HepG2 (cell line): ENCODE data around the gene SERPINB7. TPM values are rescaled to one million over a fixed set of nuclear protein-coding genes. Genes with fewer than 3 reads are reported as not detected.
A peak's percentile ranks its signal among the peaks of the same experiment; 100 is the strongest.

Source experiments
- ATAC-seq: fragments of 200-7000 bp; cut with Tn5 transposase; 3 replicates; pipeline ENCODE4 v1.9.1; 2020; ENCODE audit warnings: mild to moderate bottlenecking, moderate library complexity
- BruUV-seq: library from RNA; stranded (reverse); fragments of 400-500 nt; replicated peaks from 2 replicates; lab custom pipeline; 2021; lab: Mats Ljungman, UMichigan
- CTCF ChIA-PET: fragments of 300-600 bp; formaldehyde crosslinking; extraction: SDS; loops from one replicate; lab custom pipeline; 2021; ENCODE audit warnings: low total read pairs, inconsistent platforms, low intra/inter-chr PET ratio; lab: Yijun Ruan, JAX
- POLR2A ChIA-PET: fragments of 350-600 bp; sonication (Branson Sonifier 250); formaldehyde crosslinking; loops from one replicate; lab custom pipeline; 2020; ENCODE audit warnings: antibody characterized with exemption, inconsistent platforms; lab: Yijun Ruan, JAX
- DNase-seq: peaks from one replicate; pipeline ENCODE4 v3.0.0-alpha.2; 2015; ENCODE audit warnings: low spot score
- FAIRE-seq: peaks from 3 replicates; lab custom pipeline; 2011; peaks lifted over from hg19 to GRCh38; lab: Jason Lieb, UNC
- H2AFZ ChIP-seq: one replicate; pipeline ENCODE4 v1.6.1; 2011; ENCODE audit warnings: low read length, inconsistent platforms
- H3K27ac ChIP-seq: fragments of 300-600 bp; 3 replicates; pipeline ENCODE4 v1.8.0; 2011; ENCODE audit warnings: mixed run types, mild to moderate bottlenecking, mixed read lengths, low read length, inconsistent platforms; ENCODE audit not compliant: insufficient read depth; ENCODE audit errors: extremely low read length
- H3K27me3 ChIP-seq, 2 experiments: fragments of 200-600 bp in 1 of 2; 2 replicates in 1 of 2; 3 replicates in 1 of 2; pipeline versions ENCODE4 v1.6.0 to v1.8.0; 2011; ENCODE audit warnings: low read length in 2 of 2, mild to moderate bottlenecking in 2 of 2, moderate library complexity in 2 of 2, inconsistent platforms in 1 of 2; ENCODE audit not compliant: insufficient read depth in 2 of 2, control insufficient read depth in 1 of 2
- H3K36me3 ChIP-seq, 2 experiments: fragments of 200-600 bp in 1 of 2; replicated peaks in 1 of 2; 2 replicates in 1 of 2; 3 replicates in 1 of 2; pipeline versions ENCODE4 v1.5.1 to v1.8.0; 2011; ENCODE audit warnings: low read length in 2 of 2, inconsistent platforms in 1 of 2; ENCODE audit not compliant: insufficient read depth in 2 of 2, control insufficient read depth in 1 of 2
- H3K4me1 ChIP-seq: 2 replicates; pipeline ENCODE4 v1.5.1; 2012; ENCODE audit warnings: low read length, inconsistent platforms; ENCODE audit not compliant: insufficient read depth
- H3K4me2 ChIP-seq: 2 replicates; pipeline ENCODE4 v1.6.0; 2011; ENCODE audit warnings: low read depth, low read length, inconsistent platforms
- H3K4me3 ChIP-seq, 3 experiments: fragments of 200-600 bp in 1 of 3; sonication (generic), shearing (Covaris generic) in 1 of 3; replicated peaks in 1 of 3; 2 replicates each; pipeline ENCODE4 v1.5.1; 2011 to 2016; ENCODE audit warnings: low read length in 3 of 3, inconsistent platforms in 2 of 3, low read depth in 2 of 3, mild to moderate bottlenecking in 2 of 3, control low read depth in 1 of 3, mixed read lengths in 1 of 3; ENCODE audit not compliant: insufficient read depth in 1 of 3
- H3K79me2 ChIP-seq: one replicate; pipeline ENCODE4 v1.6.1; 2011; ENCODE audit warnings: low read length, inconsistent platforms; ENCODE audit not compliant: insufficient read depth
- H3K9ac ChIP-seq: 2 replicates; pipeline ENCODE4 v1.6.0; 2011; ENCODE audit warnings: mild to moderate bottlenecking, low read depth, low read length, inconsistent platforms; ENCODE audit not compliant: insufficient read depth
- H3K9me3 ChIP-seq: 2 replicates; pipeline ENCODE4 v1.5.1; 2012; ENCODE audit warnings: mild to moderate bottlenecking, low read length
- H4K20me1 ChIP-seq: 2 replicates; pipeline ENCODE4 v1.6.0; 2011; ENCODE audit warnings: inconsistent platforms, mild to moderate bottlenecking, low read length, moderate library complexity; ENCODE audit not compliant: insufficient read depth
- CREB1 ChIP-seq, 2 experiments: fragments of 450-650 bp in 1 of 2; IDR thresholded peaks; 2 replicates each; pipeline ENCODE4 v1.6.1; 2016 to 2017; ENCODE audit warnings: control low read depth in 1 of 2, mild to moderate bottlenecking in 1 of 2, missing compliant biosample characterization in 1 of 2, missing genetic modification characterization in 1 of 2
- MAZ ChIP-seq, 2 experiments: sonication (generic) in 1 of 2; formaldehyde crosslinking in 1 of 2; IDR thresholded peaks; 2 replicates each; pipeline versions ENCODE4 v1.5.0 to v1.6.1; 2012 to 2020; ENCODE audit warnings: low read depth in 2 of 2, mild to moderate bottlenecking in 2 of 2, borderline replicate concordance in 1 of 2, improper control_type of control experiment in 1 of 2, low read length in 1 of 2, missing genetic modification reagents in 1 of 2, moderate library complexity in 1 of 2
- MEF2D ChIP-seq: sonication (generic); formaldehyde crosslinking; IDR thresholded peaks from 2 replicates; pipeline ENCODE4 v1.5.1; 2020; ENCODE audit warnings: mild to moderate bottlenecking, missing genetic modification reagents
- NFE2L1 ChIP-seq: sonication (generic); formaldehyde crosslinking; IDR thresholded peaks from 2 replicates; pipeline ENCODE4 v1.4.0; 2020; ENCODE audit warnings: missing genetic modification reagents, mild to moderate bottlenecking, borderline replicate concordance
- NFKBIZ ChIP-seq: IDR thresholded peaks from 2 replicates; pipeline ENCODE4 v1.6.1; 2018; ENCODE audit warnings: missing genetic modification reagents, missing compliant biosample characterization
- RAD51 ChIP-seq: fragments of 450-650 bp; IDR thresholded peaks from 2 replicates; pipeline ENCODE4 v1.6.1; 2016; ENCODE audit warnings: borderline replicate concordance
- ZFYVE20 ChIP-seq: sonication (generic); formaldehyde crosslinking; IDR thresholded peaks from 2 replicates; pipeline ENCODE4 v1.8.0; 2023; ENCODE audit warnings: low read depth, mild to moderate bottlenecking, moderate library complexity, missing genetic modification reagents, borderline replicate concordance
- ZNF180 ChIP-seq: sonication (generic); formaldehyde crosslinking; IDR thresholded peaks from 2 replicates; pipeline ENCODE4 v1.4.0; 2020; ENCODE audit warnings: low read depth, missing genetic modification reagents, borderline replicate concordance
- ZNF556 ChIP-seq: sonication (generic); formaldehyde crosslinking; IDR thresholded peaks from 2 replicates; pipeline ENCODE4 v1.4.0; 2020; ENCODE audit warnings: mild to moderate bottlenecking, missing genetic modification reagents, borderline replicate concordance
- ZNF562 ChIP-seq: sonication (generic); formaldehyde crosslinking; IDR thresholded peaks from 2 replicates; pipeline ENCODE4 v1.8.0; 2022; ENCODE audit warnings: missing genetic modification reagents, borderline replicate concordance
- ZNF614 ChIP-seq: IDR thresholded peaks from 2 replicates; pipeline ENCODE4 v1.6.1; 2018; ENCODE audit warnings: missing biosample characterization, missing genetic modification reagents, inconsistent platforms, borderline replicate concordance
- ZNF839 ChIP-seq: sonication (generic); formaldehyde crosslinking; IDR thresholded peaks from 2 replicates; pipeline ENCODE4 v1.4.0; 2020; ENCODE audit warnings: missing genetic modification reagents, mild to moderate bottlenecking, borderline replicate concordance
- WGBS: methylation state at CpG from one replicate; pipeline ENCODE4 v1.1.6; 2017; ENCODE audit warnings: low lambda C conversion rate; 5-methylcytosine and 5-hydroxymethylcytosine counted together
- in situ Hi-C: cut with HindIII; loops from 2 replicates; pipeline ENCODE4 v1.10.0; 2017; ENCODE audit warnings: low pct_unique_long_range_greater_than_20kb; ENCODE audit not compliant: extremely low pct_ligation_motif_present
- intact Hi-C: fragments of 100-400 bp; cut with micrococcal nuclease; formaldehyde crosslinking; loops from one replicate; pipeline ENCODE4 v1.10.0; 2022; ENCODE audit not compliant: unreplicated experiment
- polyA plus RNA-seq, 8 experiments: library from polyadenylated mRNA; depleted of rRNA in 3 of 8; stranded (reverse) in 7 of 8; unstranded in 1 of 8; fragments of >200 nt; fragmentation: Illumina TruSeq in 4 of 8; extraction: Trizol in 4 of 8; gene quantifications; 2 replicates each; pipeline versions ENCODE4 v1.2.1 to v1.2.3, GENCODE V29; 2011 to 2016; ENCODE audit warnings: low read depth in 4 of 8, missing spikeins in 1 of 8, mixed read lengths in 1 of 8; ENCODE audit not compliant: insufficient read depth in 1 of 8
- total RNA-seq, 5 experiments: library from RNA; depleted of rRNA; stranded (reverse); fragments of >200 nt; fragmentation: Illumina TruSeq; extraction: Trizol; gene quantifications; 2 replicates each; pipeline ENCODE4 v1.2.3, GENCODE V29; 2016; ENCODE audit warnings: low read depth in 1 of 5
- TF ChIP-seq, protein P1 (sequence below): sonication (generic); formaldehyde crosslinking; IDR thresholded peaks from 2 replicates; pipeline ENCODE4 v1.4.0; 2020; ENCODE audit warnings: missing genetic modification reagents
- TF ChIP-seq, protein P2 (sequence below): sonication (generic); formaldehyde crosslinking; IDR thresholded peaks from 2 replicates; pipeline ENCODE4 v1.9.0; 2021; ENCODE audit warnings: missing genetic modification reagents, borderline replicate concordance

SERPINB7 gene
- total and polyA plus RNA-seq, 2 of the 13 experiments (the other 11 are each of a cell fraction or from before 2014, with no cell fraction given) = not detected

DNA sequence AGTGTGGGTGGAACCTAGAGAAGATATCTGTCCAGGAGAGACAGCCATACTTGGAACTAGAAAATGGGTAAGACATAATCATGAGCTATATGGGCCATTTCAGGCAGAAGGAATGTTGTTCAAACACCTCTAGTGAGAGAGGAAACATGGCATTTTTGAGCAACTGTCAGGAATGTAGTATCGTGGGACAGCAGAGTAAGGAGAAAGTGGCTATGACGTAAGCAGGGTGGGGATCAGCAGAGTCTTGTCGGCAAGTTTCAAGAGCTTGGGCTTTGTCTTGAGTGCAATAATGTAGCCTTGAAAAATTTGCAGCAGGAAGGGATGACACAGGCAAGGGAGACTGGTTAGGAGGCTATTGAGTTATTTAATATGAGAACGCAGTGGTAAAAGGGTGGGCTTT lies 20.4 kb downstream of the SERPINB7 start:
- Histone ChIP-seq H3K27me3 (no peaks in the 10 kb centered on the region), H3K4me2 (no peak overlapping the region), H2AFZ (no peak overlapping the region), H3K9me3 (no peaks in the 10 kb centered on the region)
- POLR2A ChIA-PET = no interaction called here
- in situ Hi-C loops = no loop called here
- 17% methylated on average over 4 of the region's 4 CpGs for WGBS
- TF ChIP-seq ZNF562 (CRISPR knock-in tag) = no peak
- peak; percentile 81 for TF ChIP-seq CREB1 (IDR thresholded peaks at IDR 0.05)
- no peak for TF ChIP-seq CREB1 (CRISPR knock-in tag; IDR thresholded peaks at IDR 0.05)
- TF ChIP-seq, all 625 proteins: peak for 1
- Histone ChIP-seq H3K36me3 (no peaks in the 10 kb centered on the region), H4K20me1 (no peaks in the 10 kb centered on the region), H3K4me1 (no peaks in the 10 kb centered on the region), H3K79me2 (no peaks in the 10 kb centered on the region), H3K9ac (no peak overlapping the region), H3K27ac (no peak overlapping the region), H3K4me3 (no peak overlapping the region)
- intact Hi-C loops = no loop called here
- FAIRE-seq (no peak), DNase-seq (no peak), ATAC-seq (no peak)
- no TSS peak for BruUV-seq
- CTCF ChIA-PET = no interaction called here

DNA sequence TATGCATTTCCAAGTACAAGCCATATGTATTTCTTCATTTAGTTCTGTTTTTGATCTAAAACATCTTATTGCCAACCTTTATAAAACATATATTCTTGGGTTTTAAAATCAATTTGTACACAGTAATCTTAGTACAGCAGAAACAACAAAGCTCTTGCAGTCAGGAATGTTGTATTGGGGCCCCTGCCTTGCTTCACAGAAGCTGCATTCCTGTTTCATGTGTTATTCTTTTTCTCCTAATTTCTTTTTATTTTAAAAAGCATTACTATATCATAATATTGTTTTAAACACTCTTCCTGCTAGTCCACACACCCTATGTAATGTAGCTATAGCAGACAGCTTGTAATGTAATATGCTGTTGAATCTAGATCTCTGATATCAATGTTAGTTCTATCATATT lies 24.0 kb downstream of the SERPINB7 start:
- no peak overlapping the region for H3K4me2 ChIP-seq
- H3K4me3 ChIP-seq = no peak overlapping the region
- no peaks in the 10 kb centered on the region for H3K36me3 ChIP-seq
- H3K79me2 ChIP-seq = no peaks in the 10 kb centered on the region
- H3K27ac ChIP-seq = no peak overlapping the region
- no peaks in the 10 kb centered on the region for H3K4me1 ChIP-seq
- no peak for ATAC-seq
- no peak for FAIRE-seq
- DNase-seq = no peak
- H3K9ac ChIP-seq = no peak overlapping the region
- in situ Hi-C loops (no loop called here), intact Hi-C loops (no loop called here)
- no peak overlapping the region for H2AFZ ChIP-seq
- H4K20me1 ChIP-seq = no peaks in the 10 kb centered on the region
- ChIA-PET CTCF (no interaction called here), POLR2A (no interaction called here)
- BruUV-seq = no TSS peak
- H3K9me3 ChIP-seq = no peaks in the 10 kb centered on the region
- no peaks in the 10 kb centered on the region for H3K27me3 ChIP-seq
- TF ChIP-seq ZNF180 (CRISPR knock-in tag) (no peak), MAZ (IDR thresholded peaks at IDR 0.05; ENCODE audit: borderline replicate concordance, low read depth, low read length) (no peak), MAZ (CRISPR knock-in tag; IDR thresholded peaks at IDR 0.05; ENCODE audit: low read depth) (no peak), ZNF614 (no peak), MEF2D (CRISPR knock-in tag) (no peak), NFE2L1 (CRISPR knock-in tag) (no peak), ZNF556 (no peak), NFKBIZ (CRISPR knock-in tag) (no peak), ZFYVE20 (no peak), RAD51 (no peak), ZNF839 (no peak)
- TF ChIP-seq, protein P1, sequence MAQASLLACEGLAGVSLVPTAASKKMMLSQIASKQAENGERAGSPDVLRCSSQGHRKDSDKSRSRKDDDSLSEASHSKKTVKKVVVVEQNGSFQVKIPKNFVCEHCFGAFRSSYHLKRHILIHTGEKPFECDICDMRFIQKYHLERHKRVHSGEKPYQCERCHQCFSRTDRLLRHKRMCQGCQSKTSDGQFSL (CRISPR knock-in tag) = no peak
- TF ChIP-seq, protein P2, sequence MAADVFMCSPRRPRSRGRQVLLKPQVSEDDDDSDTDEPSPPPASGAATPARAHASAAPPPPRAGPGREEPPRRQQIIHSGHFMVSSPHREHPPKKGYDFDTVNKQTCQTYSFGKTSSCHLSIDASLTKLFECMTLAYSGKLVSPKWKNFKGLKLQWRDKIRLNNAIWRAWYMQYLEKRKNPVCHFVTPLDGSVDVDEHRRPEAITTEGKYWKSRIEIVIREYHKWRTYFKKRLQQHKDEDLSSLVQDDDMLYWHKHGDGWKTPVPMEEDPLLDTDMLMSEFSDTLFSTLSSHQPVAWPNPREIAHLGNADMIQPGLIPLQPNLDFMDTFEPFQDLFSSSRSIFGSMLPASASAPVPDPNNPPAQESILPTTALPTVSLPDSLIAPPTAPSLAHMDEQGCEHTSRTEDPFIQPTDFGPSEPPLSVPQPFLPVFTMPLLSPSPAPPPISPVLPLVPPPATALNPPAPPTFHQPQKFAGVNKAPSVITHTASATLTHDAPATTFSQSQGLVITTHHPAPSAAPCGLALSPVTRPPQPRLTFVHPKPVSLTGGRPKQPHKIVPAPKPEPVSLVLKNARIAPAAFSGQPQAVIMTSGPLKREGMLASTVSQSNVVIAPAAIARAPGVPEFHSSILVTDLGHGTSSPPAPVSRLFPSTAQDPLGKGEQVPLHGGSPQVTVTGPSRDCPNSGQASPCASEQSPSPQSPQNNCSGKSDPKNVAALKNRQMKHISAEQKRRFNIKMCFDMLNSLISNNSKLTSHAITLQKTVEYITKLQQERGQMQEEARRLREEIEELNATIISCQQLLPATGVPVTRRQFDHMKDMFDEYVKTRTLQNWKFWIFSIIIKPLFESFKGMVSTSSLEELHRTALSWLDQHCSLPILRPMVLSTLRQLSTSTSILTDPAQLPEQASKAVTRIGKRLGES (CRISPR knock-in tag) = no peak
